Ramos (cell line): ENCODE measurements around the gene ALG12.

Experiments
- in situ Hi-C: fragments of 300-500 bp; cut with MboI; formaldehyde crosslinking; loops from one replicate; pipeline ENCODE4 v1.14.3; 2022; ENCODE audit warnings: low sequenced_read_pairs; ENCODE audit not compliant: unreplicated experiment

Gene ALG12

GRCh38 chr22:49916831-49917230 lies 1.4 kb downstream of the ALG12 start:
- in situ Hi-C loops: no loop called here

- in situ Hi-C loops: no loop called here
These were observed 2.6 kb downstream of the ALG12 start for GRCh38 chr22:49915610-49916009.

DNA sequence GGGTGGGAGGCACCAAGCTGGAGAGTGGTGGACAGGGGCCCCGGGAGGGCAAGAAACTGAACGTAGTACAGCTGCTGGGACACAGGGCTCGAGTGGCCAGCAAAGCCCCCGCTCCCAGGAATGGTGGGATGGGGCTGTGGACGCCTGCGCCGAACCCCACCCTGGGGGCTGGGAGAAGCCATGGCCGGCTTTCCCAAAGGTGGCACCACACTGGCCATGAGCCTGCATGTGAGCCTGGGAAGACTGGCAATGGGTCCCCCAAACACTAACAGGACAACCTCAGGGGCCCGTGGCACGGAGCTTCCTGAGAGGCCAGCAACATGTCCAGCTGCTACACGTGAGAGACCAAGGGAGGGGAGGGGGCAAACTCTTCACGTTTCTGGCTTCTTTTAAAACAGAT lies 4.0 kb downstream of the ALG12 start:
- in situ Hi-C loops: no loop called here

DNA sequence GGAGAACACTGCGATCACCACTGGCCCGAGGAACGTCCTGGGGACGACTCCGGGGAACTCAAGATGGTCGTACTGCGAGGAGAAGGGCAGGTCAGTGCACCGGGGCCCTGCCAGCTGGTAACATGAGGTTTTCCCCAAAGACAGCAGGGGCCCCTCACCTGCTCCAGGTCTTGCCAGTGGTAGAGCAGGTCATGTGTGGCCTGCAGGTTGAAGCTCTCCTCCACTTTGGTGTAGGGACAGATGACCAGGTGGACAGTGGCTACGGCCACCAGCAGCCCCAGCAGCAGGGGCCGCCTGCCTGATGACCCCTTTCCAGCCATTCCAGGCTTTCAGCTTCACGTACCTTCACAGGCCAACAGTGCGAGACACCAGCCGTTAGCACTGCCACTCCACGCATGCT lies 4.8 kb downstream of the ALG12 start:
- in situ Hi-C loops: no loop called here

DNA sequence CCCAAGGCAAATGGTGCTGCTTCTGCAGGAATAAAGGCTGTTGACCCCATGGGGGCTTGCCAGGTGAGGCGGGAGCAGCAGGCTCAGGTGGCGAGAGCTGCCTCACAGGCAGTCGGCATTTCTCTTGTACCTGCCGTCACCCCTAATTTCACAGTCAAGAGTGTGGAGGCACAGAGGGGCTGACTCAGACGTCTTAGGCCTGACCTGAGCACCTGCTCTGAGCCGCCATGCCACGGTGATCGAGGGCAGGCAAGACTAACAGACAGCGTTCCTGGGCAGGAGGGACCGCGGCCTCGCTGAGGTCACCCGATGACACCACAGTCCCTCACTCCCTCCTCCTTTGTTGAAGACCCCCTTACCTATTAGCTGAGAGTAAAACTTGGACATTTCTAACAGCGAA lies 5.2 kb downstream of the ALG12 start:
- in situ Hi-C loops: no loop called here

GRCh38 chr22:49911881-49912625 lies 6.2 kb downstream of the ALG12 start:
- in situ Hi-C loops: no loop called here

GRCh38 chr22:49910229-49911155 lies 7.7 kb downstream of the ALG12 start:
- in situ Hi-C loops: no loop called here

- in situ Hi-C loops: no loop called here
These were observed 8.6 kb downstream of the ALG12 start for GRCh38 chr22:49909476-49910205.

DNA sequence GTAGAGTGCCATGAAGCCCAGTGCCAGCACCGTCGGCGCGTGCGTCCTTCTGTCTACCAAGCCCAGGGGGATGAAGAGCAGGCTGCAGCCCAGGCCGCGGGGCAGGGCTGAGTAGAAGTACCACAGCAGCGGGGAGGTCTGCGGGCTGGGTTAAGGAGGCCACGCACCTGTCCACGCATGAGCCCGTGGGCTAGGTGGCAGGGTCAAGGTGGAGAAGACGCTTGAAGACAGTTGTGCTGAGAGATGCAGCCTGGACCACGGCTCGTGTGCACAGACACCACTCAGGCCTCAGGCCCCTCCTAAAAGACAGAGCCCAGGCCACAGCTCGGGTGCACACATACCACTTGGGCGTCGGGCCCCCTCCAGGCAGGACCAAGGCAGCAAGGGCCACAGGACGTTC lies 10.4 kb downstream of the ALG12 start:
- in situ Hi-C loops: no loop called here

DNA sequence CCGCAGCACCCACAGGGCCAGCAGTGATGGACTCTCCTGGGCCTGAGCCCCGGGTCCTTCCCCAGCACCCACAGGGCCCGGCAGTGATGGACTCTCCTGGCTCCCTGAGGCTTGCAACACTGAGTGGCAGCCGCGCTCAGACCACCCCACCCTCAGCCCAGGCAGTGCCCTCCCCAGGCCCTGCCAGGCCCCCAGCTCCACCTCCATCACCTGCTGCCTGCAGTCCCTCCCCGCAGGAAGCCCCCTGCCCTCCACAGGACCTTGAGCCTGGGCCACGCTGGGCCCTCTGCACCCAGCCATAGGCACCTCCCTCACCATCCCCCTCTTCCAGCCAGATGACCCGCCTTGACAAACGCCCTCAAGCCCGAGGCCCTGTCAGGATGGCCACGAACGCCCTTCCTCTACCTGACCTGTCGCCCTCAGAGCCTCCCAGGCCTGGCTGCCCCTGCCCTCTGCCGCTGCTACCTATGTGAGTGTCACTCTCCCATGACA lies 11.4 kb downstream of the ALG12 start:
- in situ Hi-C loops: no loop called here

- in situ Hi-C loops: no loop called here
These were observed 12.0 kb downstream of the ALG12 start for GRCh38 chr22:49906071-49906798.

DNA sequence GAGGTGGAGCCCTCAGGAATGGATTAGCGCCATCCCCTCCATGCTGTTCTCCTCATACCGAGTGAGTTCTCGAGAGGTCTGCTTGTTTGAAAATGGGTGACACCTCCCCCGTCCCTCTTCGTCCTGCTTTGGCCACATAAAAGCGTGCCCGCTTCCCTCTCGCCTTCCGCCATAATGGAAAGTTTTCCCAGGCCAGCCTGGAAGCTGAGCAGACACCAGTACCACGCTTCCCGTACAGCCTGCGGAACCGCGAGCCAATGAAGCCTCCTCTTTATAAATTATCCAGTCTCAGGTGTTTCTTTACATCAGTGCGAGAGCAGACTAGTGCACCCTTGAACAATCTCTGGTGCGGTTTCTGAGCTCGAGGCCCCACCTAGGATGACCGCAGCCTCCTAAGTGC lies 12.8 kb downstream of the ALG12 start:
- in situ Hi-C loops: no loop called here

DNA sequence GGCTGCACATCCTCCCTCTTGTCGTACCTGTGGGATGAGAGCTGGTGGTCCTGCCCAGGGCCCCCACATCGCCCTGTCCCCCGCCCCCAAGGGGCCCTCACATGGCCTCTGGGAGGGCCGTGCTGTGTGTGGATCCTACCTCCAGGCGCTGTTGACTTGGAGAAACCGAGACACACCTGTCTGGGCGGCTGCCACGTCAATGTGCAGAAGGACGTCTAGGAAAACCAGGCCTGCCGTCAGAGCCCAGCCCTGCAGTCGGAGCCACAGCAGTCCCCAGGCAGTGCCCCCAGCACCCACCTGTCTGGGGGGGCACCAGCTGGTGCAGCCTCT lies 14.2 kb downstream of the ALG12 start:
- in situ Hi-C loops: no loop called here

- in situ Hi-C loops: no loop called here
These were observed 14.8 kb downstream of the ALG12 start for GRCh38 chr22:49903322-49904039.

- in situ Hi-C loops: no loop called here
These were observed 16.8 kb downstream of the ALG12 start for GRCh38 chr22:49901457-49901856.

- in situ Hi-C loops: no loop called here
These were observed 17.6 kb downstream of the ALG12 start for GRCh38 chr22:49900441-49901230.

DNA sequence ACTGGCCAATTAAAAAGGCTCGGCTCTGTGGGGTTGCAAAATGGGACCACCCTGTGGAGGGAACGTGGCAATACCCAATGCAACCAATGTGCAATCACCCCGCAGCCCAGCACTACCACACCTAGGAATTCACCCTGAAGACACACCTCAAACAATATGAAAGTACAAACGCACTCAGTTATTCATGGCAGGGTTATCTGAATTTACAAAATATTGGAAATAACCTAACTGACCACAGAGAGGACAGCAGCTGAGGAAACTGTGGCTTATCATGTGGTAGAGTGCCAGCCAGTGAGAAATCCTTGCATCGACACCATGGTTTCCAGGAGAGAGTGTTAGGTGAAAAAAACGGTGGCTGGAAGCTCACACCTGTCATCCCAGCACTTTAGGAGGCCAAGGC lies 18.7 kb downstream of the ALG12 start:
- in situ Hi-C loops: no loop called here

DNA sequence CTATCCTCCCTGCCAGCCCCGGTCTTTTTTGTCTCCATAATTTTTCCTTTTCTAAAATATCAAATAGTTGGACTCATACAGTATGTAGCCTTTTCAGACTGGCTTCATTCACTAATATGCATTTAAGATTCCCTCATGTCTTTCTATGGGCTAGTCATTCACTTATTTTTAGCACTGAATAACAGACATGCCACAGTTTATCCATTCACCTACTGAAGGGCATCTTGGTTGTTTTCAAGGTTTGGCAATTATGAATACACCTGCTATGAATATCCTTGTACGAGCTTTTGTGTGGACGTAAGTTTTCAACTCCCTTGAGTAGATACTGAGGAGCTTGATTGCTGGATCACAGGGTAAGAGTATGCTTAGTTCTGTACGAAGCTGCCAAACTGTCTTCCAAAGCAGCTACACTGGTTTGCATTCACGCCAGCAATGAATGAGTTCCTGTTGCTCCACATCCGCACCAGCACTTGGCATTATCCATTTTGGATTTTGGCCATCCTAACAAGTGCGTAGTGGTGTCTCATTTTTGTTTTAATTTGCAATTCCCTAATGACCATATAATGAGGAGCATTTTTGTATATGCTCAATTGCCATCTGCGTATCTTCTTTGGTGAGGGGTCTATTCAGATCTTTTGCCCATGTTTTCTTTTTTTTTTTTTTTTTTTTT lies 21.1 kb downstream of the ALG12 start:
- in situ Hi-C loops: no loop called here
